ENCODE results near the gene ZNF280A.
"Not testable (repeated sequence)": the region's sequence is repeated elsewhere in the genome, so short reads cannot be mapped to it uniquely, and the experiment has no call there.

ZNF280A gene

GRCh38 chr22:22469527-22469926 is 50.5 kb downstream of the ZNF280A start:
- TF ChIP-seq, protein P1, sequence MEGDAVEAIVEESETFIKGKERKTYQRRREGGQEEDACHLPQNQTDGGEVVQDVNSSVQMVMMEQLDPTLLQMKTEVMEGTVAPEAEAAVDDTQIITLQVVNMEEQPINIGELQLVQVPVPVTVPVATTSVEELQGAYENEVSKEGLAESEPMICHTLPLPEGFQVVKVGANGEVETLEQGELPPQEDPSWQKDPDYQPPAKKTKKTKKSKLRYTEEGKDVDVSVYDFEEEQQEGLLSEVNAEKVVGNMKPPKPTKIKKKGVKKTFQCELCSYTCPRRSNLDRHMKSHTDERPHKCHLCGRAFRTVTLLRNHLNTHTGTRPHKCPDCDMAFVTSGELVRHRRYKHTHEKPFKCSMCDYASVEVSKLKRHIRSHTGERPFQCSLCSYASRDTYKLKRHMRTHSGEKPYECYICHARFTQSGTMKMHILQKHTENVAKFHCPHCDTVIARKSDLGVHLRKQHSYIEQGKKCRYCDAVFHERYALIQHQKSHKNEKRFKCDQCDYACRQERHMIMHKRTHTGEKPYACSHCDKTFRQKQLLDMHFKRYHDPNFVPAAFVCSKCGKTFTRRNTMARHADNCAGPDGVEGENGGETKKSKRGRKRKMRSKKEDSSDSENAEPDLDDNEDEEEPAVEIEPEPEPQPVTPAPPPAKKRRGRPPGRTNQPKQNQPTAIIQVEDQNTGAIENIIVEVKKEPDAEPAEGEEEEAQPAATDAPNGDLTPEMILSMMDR (IDR thresholded peaks at IDR 0.05; ENCODE audit: low read depth, low read length): no peak
- H3K4me3 ChIP-seq (replicated peaks in 1 of 2; ENCODE audit: low read depth in 2 of 2, low read length in 2 of 2): no peak overlapping the region
- no peak for DNase-seq (ENCODE audit: low read depth in 2 of 2)

DNA sequence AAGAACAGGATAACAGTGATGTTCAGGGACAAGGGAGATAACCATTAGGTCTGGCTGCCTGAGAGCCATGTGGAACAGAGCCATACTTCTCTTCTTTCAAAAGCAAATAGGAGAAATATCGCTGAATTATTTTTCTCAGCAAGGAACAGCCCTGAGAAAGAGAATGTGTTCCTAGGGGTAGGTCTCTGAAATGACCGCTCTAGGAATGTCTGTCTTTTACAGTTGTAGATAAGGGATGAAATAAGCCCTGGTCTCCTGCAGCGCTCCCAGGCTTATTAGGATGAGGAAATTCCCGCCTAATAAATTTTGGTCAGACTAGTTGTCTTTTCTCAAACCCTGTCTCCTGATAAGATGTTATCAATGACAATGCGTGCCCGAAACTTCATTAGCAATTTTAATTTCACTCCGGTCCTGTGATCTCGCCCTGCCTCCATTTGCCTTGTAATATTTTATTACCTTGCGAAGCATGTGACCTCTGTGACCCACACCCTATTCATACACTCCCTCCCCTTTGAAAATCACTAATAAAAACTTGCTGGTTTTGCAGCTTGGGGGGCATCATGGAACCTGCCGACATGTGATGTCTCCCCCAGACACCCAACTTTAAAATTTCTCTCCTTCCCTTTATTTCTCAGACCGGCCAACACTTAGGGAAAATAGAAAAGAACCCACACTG is 51.1 kb downstream of the ZNF280A start:
- DNase-seq (ENCODE audit: low read depth in 2 of 2); H3K4me3 ChIP-seq (replicated peaks in 1 of 2; ENCODE audit: low read depth in 2 of 2, low read length in 2 of 2): not testable (repeated sequence)

DNA sequence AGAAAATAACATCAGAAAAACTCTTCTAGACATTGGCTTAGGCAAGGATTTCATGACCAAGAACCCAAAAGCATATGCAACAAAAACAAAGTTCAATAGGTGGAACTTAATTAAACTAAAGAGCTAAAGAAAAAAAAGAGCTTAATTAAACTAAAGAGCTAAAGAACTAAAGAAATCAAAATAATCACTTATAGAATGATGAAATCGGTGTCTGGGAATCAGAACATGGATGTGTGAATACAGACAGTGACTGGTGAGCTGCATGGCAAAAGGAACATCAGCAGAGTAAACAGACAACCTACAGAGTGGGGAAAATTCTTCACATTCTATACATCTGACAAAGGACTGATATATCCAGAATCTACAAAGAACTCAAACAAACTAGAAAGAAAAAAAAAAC is 53.0 kb downstream of the ZNF280A start:
- H3K4me3 ChIP-seq (replicated peaks in 1 of 2; ENCODE audit: low read depth in 2 of 2, low read length in 2 of 2): no peak overlapping the region
- TF ChIP-seq, protein P1 (IDR thresholded peaks at IDR 0.05; ENCODE audit: low read depth, low read length): no peak

GRCh38 chr22:22465782-22466181 is 54.3 kb downstream of the ZNF280A start:
- peak in 1 of 2 donors; percentile 22 for DNase-seq (ENCODE audit: low read depth in 2 of 2)
- TF ChIP-seq, protein P1 (IDR thresholded peaks at IDR 0.05; ENCODE audit: low read depth, low read length): no peak
- no peak overlapping the region for H3K4me3 ChIP-seq (replicated peaks in 1 of 2; ENCODE audit: low read depth in 2 of 2, low read length in 2 of 2)

More for the DNA sequence above, 53.0 kb downstream of the ZNF280A start:
- no peak for DNase-seq (ENCODE audit: low read depth in 2 of 2)

GRCh38 chr22:22465094-22465602 is 54.9 kb downstream of the ZNF280A start:
- H3K4me3 ChIP-seq (replicated peaks in 1 of 2; ENCODE audit: low read depth in 2 of 2, low read length in 2 of 2): no peak overlapping the region
- TF ChIP-seq, protein P1 (IDR thresholded peaks at IDR 0.05; ENCODE audit: low read depth, low read length): no peak
- DNase-seq (ENCODE audit: low read depth in 2 of 2): no peak

DNA sequence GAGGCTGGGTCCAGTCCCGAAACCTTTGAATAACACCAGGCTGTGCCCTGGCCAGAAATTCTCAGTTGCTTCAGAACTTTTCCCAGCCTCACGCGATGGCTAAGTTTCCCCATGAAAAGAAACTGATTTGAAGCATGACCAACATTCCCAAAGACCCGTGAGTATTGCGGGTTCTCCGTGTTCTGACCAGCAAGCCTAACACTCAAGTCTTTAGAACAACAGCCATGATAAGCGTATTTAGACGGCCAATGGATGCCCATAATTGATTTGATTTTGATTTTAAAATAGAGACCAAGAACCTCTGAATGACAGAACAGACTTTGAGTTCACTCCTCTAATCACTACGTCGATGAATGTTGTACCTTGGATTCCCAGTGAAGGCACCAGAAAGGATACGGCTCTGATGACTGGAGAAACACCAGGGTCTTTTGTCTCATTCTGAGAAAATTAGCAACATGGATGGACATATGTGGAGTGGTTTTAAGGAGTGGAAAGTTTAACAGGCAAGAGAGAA is 55.5 kb downstream of the ZNF280A start:
- H3K4me3 ChIP-seq (replicated peaks in 1 of 2; ENCODE audit: low read depth in 2 of 2, low read length in 2 of 2): no peak overlapping the region
- DNase-seq (ENCODE audit: low read depth in 2 of 2): no peak
- TF ChIP-seq, protein P1 (IDR thresholded peaks at IDR 0.05; ENCODE audit: low read depth, low read length): no peak

- no peak overlapping the region for H3K4me3 ChIP-seq (replicated peaks in 1 of 2; ENCODE audit: low read depth in 2 of 2, low read length in 2 of 2)
- TF ChIP-seq, protein P1 (IDR thresholded peaks at IDR 0.05; ENCODE audit: low read depth, low read length): peak; percentile 44
- peak; percentile 78 to 80 for DNase-seq (ENCODE audit: low read depth in 2 of 2)
These were observed 56.1 kb downstream of the ZNF280A start for GRCh38 chr22:22463855-22464540.
